Activated naive CD4-positive, alpha-beta T cell treated with anti-CD3 and anti-CD28 coated beads for 36 hours (primary cell): ENCODE measurements around the gene TTC9C. TPM values are rescaled to one million over a fixed set of nuclear protein-coding genes. Genes with fewer than 3 reads are reported as not detected.
A peak's percentile ranks its signal among the peaks of the same experiment; 100 is the strongest.
"Not testable (repeated sequence)": the region's sequence is repeated elsewhere in the genome, so short reads cannot be mapped to it uniquely, and the experiment has no call there.

ENCODE experiments used
- CTCF ChIA-PET: fragments of 350-600 bp; sonication (Branson Sonifier 250); formaldehyde crosslinking; loops from one replicate; lab custom pipeline; 2021; ENCODE audit warnings: antibody characterized with exemption; lab: Charles Lee
- DNase-seq: peaks from one replicate; pipeline ENCODE4 v3.0.0-alpha.2; 2020
- H3K27ac Mint-ChIP-seq: one replicate; pipeline ENCODE4 v1.8.0; 2021; ENCODE audit warnings: mild to moderate bottlenecking, mixed read lengths
- H3K27me3 Mint-ChIP-seq: one replicate; pipeline ENCODE4 v1.8.0; 2021; ENCODE audit warnings: low read depth, mixed read lengths
- H3K36me3 Mint-ChIP-seq: one replicate; pipeline ENCODE4 v1.8.0; 2021; ENCODE audit warnings: low read depth, mixed read lengths
- H3K4me1 Mint-ChIP-seq: one replicate; pipeline ENCODE4 v1.8.0; 2021; ENCODE audit warnings: low read depth, mixed read lengths
- H3K4me3 Mint-ChIP-seq: one replicate; pipeline ENCODE4 v1.8.0; 2021; ENCODE audit warnings: mild to moderate bottlenecking, moderate library complexity, mixed read lengths
- H3K9me3 Mint-ChIP-seq: one replicate; pipeline ENCODE4 v1.8.0; 2021; ENCODE audit warnings: mixed read lengths
- intact Hi-C: fragments of 100-400 bp; cut with micrococcal nuclease; formaldehyde crosslinking; loops from one replicate; pipeline ENCODE4 v1.15.1; 2023
- total RNA-seq, 2 experiments: library from RNA; stranded (reverse); gene quantifications; one replicate each; pipeline ENCODE4 v1.2.3, GENCODE V29; 2021

The TTC9C gene
- total RNA-seq, 2 experiments from 2014 or later: 46.6 to 49.5 TPM

DNA sequence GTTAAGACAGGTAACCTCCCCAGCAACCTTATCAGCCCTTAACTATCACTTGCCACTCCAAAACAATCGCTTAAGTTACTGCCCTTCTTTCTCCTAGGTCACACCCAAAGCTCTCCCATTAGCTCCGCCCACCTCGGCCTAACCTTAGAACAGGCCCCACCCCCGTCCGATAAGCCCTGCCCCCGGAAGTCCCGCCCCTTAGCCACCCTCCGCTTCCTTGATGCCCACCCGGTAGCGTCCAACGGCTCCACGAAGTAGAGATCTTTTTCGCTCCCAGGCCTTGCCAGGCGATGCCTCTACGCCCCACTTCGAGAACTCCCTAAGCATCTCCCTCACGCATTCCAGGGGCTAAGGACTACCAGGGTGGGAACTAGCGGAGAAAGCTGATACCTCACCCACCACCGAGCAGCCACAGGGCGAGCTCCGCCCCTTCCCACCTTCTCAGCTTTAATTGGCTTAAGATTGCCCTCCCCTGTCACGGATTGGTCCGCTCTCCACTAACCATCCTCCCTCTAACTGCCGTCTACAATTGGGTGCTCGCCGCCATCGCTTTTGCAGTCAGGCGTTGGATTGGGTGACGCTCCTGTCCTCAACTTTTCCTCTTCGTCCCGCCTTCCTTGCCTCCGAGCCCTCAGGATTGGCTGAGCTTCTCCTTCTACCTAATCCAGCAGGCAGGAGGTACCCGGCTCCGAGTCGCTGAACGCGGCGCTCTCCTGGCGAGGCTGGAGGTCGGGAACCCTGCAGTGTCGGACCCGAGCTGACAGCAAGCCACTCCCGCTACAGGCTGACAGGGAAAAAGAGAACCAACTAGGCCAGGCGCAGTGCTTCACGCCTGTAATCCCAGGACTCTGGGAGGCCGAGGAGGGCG is 25.7 kb downstream of the TTC9C start, which contains the start of gene ZBTB3:
Gene ZBTB3 (minus strand): TSS at position 425 of the 868 bp plus-strand sequence. CDS start 496 bp downstream, outside the sequence.
- intact Hi-C loops: loop anchor here (1.0 kb wide), 5 partner anchors 7 to 45 kb away; partner anchors contain the start of genes HNRNPUL2, POLR2G and TAF6L
- Mint-ChIP-seq H3K4me1 (peaks cover 34% of the 10 kb centered on the region), H3K9me3 (no peaks in the 10 kb centered on the region), H3K27me3 (no peaks in the 10 kb centered on the region), H3K36me3 (peaks cover 2% of the 10 kb centered on the region), H3K27ac (peak within 1 kb of the TSS; percentile 96), H3K4me3 (peak within 1 kb of the TSS; percentile 98)
- DNase-seq: peak; percentile 99
- CTCF ChIA-PET: interaction anchor here (0.5 to 3.6 kb wide), 10 partner anchors 8 to 280 kb away, joined by 3 to 18 read pairs (median 4); partner anchors contain the start of genes HNRNPUL2, TAF6L, TMEM179B and TUT1

DNA sequence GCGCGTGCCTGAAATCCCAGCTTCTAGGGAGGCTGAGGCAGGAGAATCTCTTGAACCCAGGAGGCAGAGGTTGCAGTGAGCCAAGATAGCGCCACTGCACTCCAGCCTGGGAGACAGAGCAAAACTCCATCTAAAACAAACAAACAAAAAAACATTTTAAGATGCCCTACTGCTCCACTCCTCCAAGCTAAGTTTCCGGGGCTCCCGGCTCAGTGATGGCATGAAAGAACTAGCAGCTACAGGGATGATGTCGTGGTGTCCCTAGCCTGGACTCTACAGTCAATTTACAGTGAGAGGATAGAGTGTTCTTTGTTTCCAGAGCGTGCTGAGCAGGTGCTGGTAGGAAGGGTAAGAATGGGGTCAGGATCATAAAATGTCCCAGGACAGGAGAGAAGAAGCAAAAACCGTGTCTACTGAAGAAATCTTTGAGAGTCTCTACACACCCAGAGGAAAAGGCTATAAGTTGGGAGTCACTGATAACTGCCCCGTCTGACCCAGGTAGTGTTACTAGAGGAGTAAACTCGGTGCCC is 26.9 kb downstream of the TTC9C start:
- peaks cover 25% of the 10 kb centered on the region for H3K4me1 Mint-ChIP-seq
- no peaks in the 10 kb centered on the region for H3K27me3 Mint-ChIP-seq
- intact Hi-C loops: no loop called here
- CTCF ChIA-PET: interaction anchor here (1.2 to 3.6 kb wide), 2 partner anchors 13 to 31 kb away, joined by 4 to 16 read pairs; partner anchors contain the start of gene TMEM179B
- peaks cover 2% of the 10 kb centered on the region for H3K36me3 Mint-ChIP-seq
- DNase-seq: no peak
- no peak overlapping the region for H3K27ac Mint-ChIP-seq
- no peaks in the 10 kb centered on the region for H3K9me3 Mint-ChIP-seq
- peak overlapping the region; percentile 98 for H3K4me3 Mint-ChIP-seq

DNA sequence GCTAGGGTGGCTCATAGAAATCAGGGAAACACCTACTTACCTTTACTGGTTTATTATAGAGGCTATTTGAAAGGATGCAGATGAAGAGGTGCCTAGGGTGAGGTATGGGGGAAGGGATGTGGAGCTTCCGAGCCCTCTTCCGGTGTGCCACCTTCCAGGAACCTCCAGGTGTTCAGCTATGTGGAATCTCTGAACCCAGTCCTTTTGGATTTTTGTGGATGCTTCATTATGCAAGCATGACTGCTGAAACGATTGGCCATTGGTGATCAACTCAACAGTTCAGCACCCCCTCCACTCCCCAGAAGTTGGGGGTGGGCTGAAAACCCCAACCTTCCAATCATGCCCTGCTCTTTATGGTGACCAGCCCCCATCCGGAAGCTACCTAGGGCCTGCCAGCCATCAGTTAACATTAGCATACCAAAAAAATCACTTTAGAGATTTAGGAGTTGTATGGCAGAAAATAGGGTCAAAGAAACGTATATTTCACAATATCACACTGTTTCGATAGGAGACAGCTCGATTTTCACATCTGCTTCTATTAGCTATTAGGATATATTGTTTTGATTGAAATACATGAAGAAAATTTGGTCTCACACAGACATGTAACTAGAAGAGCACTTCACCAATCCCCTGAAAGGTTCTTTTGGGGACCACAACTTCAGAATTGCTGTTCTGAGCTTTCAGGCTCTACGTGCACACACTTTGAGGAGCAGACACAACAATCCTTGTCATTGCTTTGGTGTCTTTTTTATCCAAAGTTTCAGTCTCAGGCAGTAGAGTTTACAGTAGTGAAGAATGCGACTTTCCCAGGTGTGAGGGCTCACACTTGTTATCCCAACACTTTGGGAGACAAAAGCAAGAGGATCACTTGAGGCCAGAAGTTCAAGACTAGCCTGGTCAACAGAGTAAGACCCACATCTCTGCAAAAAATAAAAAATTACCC is 29.8 kb downstream of the TTC9C start:
- H3K4me3 Mint-ChIP-seq: no peak overlapping the region
- DNase-seq: no peak
- peaks cover 4% of the 10 kb centered on the region for H3K36me3 Mint-ChIP-seq
- H3K27ac Mint-ChIP-seq: no peak overlapping the region
- H3K9me3 Mint-ChIP-seq: no peaks in the 10 kb centered on the region
- intact Hi-C loops: no loop called here
- H3K4me1 Mint-ChIP-seq: peaks cover 26% of the 10 kb centered on the region
- H3K27me3 Mint-ChIP-seq: no peaks in the 10 kb centered on the region
- CTCF ChIA-PET: interaction anchor here (1.0 kb wide), 1 partner anchor 12 kb away, joined by 3 read pairs; no protein-coding TSS in a partner anchor

DNA sequence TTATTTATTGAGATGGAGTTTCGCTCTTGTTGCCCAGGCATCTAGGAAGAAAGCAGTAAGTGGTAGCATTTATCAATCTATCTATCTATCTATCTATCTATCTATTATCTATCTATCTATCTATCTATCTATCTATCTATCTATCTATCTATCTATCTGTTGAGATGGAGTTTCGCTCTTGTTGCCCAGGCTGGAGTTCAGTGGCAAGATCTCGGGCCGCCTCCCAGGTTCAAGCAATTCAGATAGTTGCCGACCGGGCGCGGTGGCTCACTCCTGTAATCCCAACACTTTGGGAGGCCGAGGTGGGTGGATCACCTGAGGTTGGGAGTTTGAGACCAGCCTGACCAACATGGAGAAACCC is 32.6 kb downstream of the TTC9C start:
- peaks cover 10% of the 10 kb centered on the region for H3K36me3 Mint-ChIP-seq
- H3K27ac Mint-ChIP-seq: peak overlapping the region; percentile 73
- intact Hi-C loops: loop anchor here (1.0 to 2.0 kb wide), 7 partner anchors 8 to 170 kb away; partner anchors contain the start of genes HNRNPUL2, SLC3A2, TAF6L and TMEM179B
- H3K4me1 Mint-ChIP-seq: peaks cover 17% of the 10 kb centered on the region
- peak overlapping the region; percentile 93 for H3K4me3 Mint-ChIP-seq
- not testable (repeated sequence) for H3K9me3 Mint-ChIP-seq, H3K27me3 Mint-ChIP-seq, DNase-seq
- CTCF ChIA-PET: interaction anchor here (0.8 to 1.5 kb wide), 2 partner anchors 9 to 25 kb away, joined by 3 to 7 read pairs; no protein-coding TSS in a partner anchor

DNA sequence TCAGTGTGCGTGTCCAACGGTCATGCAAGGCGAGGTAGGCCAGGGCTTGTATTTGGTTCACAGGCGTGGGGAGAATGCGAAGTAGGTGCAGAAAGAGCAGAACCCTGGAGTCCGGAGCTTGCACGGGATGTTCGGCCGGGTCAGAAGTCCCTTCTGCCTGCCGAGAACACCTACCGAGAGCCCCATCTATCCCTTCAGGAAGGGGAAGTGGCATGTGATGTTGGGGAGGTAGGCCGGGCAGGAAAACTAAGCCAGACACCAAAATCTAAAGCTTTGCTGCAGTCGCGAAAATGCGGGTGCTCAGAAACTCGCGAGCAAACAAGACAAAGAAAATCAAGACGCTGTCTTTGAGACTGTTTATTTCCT is 42.5 kb downstream of the TTC9C start:
- Mint-ChIP-seq H3K36me3 (peaks cover 7% of the 10 kb centered on the region), H3K27me3 (no peaks in the 10 kb centered on the region), H3K27ac (peak overlapping the region; percentile 91), H3K4me1 (peaks cover 26% of the 10 kb centered on the region), H3K4me3 (peak overlapping the region; percentile 80), H3K9me3 (no peaks in the 10 kb centered on the region)
- no peak for DNase-seq
- CTCF ChIA-PET: interaction anchor here (4.1 to 7.1 kb wide), 2 partner anchors 15 to 17 kb away, joined by 18 to 53 read pairs; partner anchors contain the start of genes TMEM179B and ZBTB3
- intact Hi-C loops: loop anchor here (1.0 to 5.0 kb wide), 10 partner anchors 9 to 180 kb away; partner anchors contain the start of genes EML3, POLR2G, ROM1 and TMEM179B

DNA sequence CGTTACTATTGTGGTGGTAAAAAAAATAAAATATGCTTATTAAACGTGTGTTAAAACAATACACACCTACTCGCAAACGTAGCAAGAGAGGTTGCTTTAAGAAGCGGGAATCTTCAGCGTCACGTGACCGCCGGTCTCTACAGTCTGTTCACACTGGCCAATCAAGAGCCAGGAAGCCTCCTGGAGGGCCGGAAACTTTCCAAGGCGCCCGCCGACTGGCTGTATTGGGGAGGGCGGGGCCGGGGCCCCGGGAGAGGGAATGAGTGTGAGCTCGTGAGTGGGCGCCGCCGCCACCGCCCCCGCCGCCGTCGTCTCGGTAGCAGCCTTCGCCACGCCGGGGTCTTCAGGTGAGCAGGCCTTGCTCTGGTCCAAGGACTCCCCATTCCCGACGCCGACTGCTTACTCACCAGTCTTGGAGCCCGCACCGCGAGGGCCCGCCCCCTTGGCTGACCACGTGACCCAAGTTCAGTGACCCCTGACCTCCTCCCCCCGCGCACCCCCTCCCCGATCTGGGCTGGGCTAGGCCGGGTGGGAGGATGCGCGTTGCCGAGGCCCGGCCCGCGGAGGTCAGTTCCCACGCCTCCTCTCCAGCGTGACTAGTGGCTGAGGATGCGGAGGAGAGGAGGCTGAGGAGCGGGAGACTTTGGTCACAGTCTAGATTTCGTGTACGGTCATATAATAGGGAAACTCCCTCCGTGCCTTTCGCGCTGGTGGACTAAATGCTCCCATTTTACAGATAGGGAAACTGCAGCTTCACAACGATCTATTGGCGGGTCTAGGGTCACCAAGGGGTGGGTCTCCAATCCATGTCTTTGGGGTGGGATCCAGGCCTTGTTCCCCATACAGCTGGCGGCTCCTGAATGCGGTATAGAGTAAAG is 43.1 kb downstream of the TTC9C start, which contains the start of gene TAF6L:
Gene TAF6L (plus strand): TSS at position 253 of the 878 bp plus-strand sequence. CDS start 4,388 bp downstream, outside the sequence.
- Mint-ChIP-seq H3K4me3 (peak within 1 kb of the TSS; percentile 80), H3K27me3 (no peaks in the 10 kb centered on the region), H3K36me3 (peaks cover 7% of the 10 kb centered on the region), H3K4me1 (peaks cover 25% of the 10 kb centered on the region), H3K27ac (peak within 1 kb of the TSS; percentile 91), H3K9me3 (no peaks in the 10 kb centered on the region)
- DNase-seq: peak; percentile 95
- CTCF ChIA-PET: interaction anchor here (0.8 to 7.1 kb wide), 4 partner anchors 15 to 85 kb away, joined by 3 to 53 read pairs (median 12); partner anchors contain the start of genes TMEM179B and ZBTB3
- intact Hi-C loops: loop anchor here (1.0 to 5.0 kb wide), 10 partner anchors 10 to 181 kb away; partner anchors contain the start of genes EML3, POLR2G, ROM1 and TMEM179B

DNA sequence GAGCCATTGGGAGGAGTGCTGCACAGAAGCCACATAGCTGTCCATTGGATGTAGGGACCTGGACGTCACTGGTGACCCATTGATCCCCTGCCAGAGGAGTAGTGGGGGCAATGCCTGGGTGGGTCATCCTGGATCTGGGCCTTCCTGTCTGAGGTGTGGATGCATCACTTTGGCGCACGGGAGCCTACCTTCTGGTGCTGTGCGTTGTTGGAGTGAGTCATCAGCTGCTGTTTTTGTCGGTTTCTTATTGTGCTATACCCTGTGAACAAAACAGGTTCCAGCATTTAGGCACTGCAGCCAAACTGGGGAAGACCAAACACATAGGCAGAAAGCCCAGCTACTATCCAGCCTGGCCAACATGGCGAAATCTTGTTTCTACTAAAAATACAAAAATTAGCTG is 46.1 kb downstream of the TTC9C start:
- Mint-ChIP-seq H3K36me3 (peaks cover 11% of the 10 kb centered on the region), H3K4me1 (peaks cover 29% of the 10 kb centered on the region), H3K27ac (no peak overlapping the region), H3K9me3 (no peaks in the 10 kb centered on the region), H3K27me3 (no peaks in the 10 kb centered on the region), H3K4me3 (no peak overlapping the region)
- intact Hi-C loops: loop anchor here (5.0 kb wide), 1 partner anchor 162 kb away; the partner anchor contains the start of genes EML3 and ROM1
- DNase-seq: no peak
- CTCF ChIA-PET: interaction anchor here (0.5 to 7.1 kb wide), 3 partner anchors 12 to 139 kb away, joined by 3 to 53 read pairs (median 3); partner anchors contain the start of genes TMEM179B and ZBTB3

DNA sequence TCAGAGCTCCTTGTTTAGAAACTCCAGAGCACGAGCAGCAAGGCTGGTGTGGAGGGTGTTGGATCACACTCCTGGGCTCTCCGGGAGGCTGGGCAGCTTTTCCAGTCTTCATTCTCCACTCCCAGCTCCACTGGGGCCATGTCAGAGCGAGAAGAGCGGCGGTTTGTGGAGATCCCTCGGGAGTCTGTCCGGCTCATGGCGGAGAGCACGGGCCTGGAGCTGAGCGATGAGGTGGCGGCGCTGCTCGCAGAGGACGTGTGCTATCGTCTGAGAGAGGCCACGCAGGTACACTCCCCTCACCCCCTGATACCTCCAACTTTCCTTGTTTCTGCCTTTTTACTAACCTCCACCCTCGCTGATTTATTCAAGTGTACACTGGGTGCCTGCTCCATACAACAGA is 47.4 kb downstream of the TTC9C start:
- Mint-ChIP-seq H3K4me1 (peaks cover 18% of the 10 kb centered on the region), H3K36me3 (peaks cover 13% of the 10 kb centered on the region), H3K27ac (no peak overlapping the region), H3K9me3 (no peaks in the 10 kb centered on the region), H3K4me3 (no peak overlapping the region), H3K27me3 (no peaks in the 10 kb centered on the region)
- CTCF ChIA-PET: interaction anchor here (7.1 kb wide), 1 partner anchor 10 kb away, joined by 53 read pairs; the partner anchor contains the start of gene TMEM179B
- intact Hi-C loops: no loop called here
- no peak for DNase-seq

DNA sequence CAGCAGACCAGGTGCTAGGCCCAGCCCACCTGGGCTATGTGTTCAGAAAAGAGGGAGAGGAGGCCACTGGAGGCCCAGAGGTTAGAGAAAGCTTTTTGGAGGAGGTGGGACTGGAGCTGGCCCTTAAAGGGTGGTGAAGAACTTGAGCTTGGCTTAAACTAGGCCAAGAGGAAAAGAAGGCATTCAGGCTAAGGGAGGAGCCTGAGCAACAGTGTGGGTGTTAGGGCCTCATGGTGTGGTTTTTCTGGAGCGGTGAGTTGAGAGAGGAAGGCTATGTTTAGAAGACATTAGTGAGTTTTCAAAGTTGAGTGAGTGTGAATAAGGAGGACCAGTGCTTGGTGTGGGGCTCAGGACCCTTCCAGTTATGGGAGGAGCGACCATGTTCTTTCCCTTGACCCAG is 49.1 kb downstream of the TTC9C start:
- DNase-seq: no peak
- intact Hi-C loops: no loop called here
- CTCF ChIA-PET: interaction anchor here (7.1 kb wide), 1 partner anchor 9 kb away, joined by 53 read pairs; the partner anchor contains the start of gene TMEM179B
- Mint-ChIP-seq H3K4me3 (no peak overlapping the region), H3K36me3 (peaks cover 13% of the 10 kb centered on the region), H3K4me1 (peaks cover 12% of the 10 kb centered on the region), H3K9me3 (no peaks in the 10 kb centered on the region), H3K27ac (peak overlapping the region; percentile 69), H3K27me3 (no peaks in the 10 kb centered on the region)

DNA sequence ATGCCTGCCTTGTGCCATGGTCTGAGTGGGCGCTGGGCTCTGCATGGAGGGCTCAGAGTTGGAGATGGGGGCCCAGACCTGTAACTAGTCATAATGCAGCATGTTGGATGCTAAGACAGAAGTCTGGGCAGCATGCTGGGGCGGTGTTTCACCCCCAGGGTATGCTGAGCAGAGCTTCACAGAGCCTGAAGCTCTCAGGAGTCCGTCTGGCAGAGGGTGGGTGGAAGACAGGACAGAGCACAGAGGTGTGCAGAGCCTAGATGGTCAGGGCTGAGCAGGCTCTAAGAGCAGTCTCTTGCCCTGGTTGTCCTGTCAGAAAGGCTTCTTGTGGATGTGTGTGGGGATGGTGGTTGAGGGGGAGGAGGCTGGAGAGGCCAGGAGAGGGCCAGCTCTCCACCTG is 50.2 kb downstream of the TTC9C start:
- Mint-ChIP-seq H3K9me3 (no peaks in the 10 kb centered on the region), H3K36me3 (peaks cover 13% of the 10 kb centered on the region), H3K4me1 (peaks cover 11% of the 10 kb centered on the region), H3K27me3 (no peaks in the 10 kb centered on the region), H3K4me3 (no peak overlapping the region), H3K27ac (peak overlapping the region; percentile 66)
- CTCF ChIA-PET: no interaction called here
- intact Hi-C loops: no loop called here
- DNase-seq: no peak
